ENCODE results near the gene METTL9.
"Not testable (repeated sequence)": the region's sequence is repeated elsewhere in the genome, so short reads cannot be mapped to it uniquely, and the experiment has no call there.

GRCh38 chr16:21550435-21550834 is 48.9 kb upstream of the METTL9 start:
- TF ChIP-seq POLR2A (IDR thresholded peaks at IDR 0.05; ENCODE audit: low read depth, low read length); TAF1 (IDR thresholded peaks at IDR 0.05; ENCODE audit: borderline replicate concordance, low read depth, low read length); POLR2AphosphoS5 (IDR thresholded peaks at IDR 0.05; ENCODE audit: low read depth, low read length): not testable (repeated sequence)
